ENCODE measurements around the gene SRM. TPM values are rescaled to one million over a fixed set of nuclear protein-coding genes. Genes with fewer than 3 reads are reported as not detected.
"Not testable (repeated sequence)": the region's sequence is repeated elsewhere in the genome, so short reads cannot be mapped to it uniquely, and the experiment has no call there.

The SRM gene
- 10 to 100 TPM; 42.0 to 56.6 (median 48.4) TPM for polyA plus RNA-seq (ENCODE audit: insufficient read length in 4 of 4)

GRCh38 chr1:11059968-11060830 lies at the start of gene SRM:
Gene SRM (minus strand): TSS chr1:11060018. CDS start chr1:11059943, 75 bp downstream.
- DNase-seq (ENCODE audit: low read depth in 4 of 4, low spot score in 3 of 4): peak; percentile 68 to 85 (median 78)

GRCh38 chr1:11109047-11109760 lies 49.4 kb upstream of the SRM start:
- DNase-seq (ENCODE audit: low read depth in 4 of 4, low spot score in 3 of 4): no peak

- peak in 2 of 4 donors; percentile 5 to 47 for DNase-seq (ENCODE audit: low read depth in 4 of 4, low spot score in 3 of 4)
These were observed 47.8 kb upstream of the SRM start for GRCh38 chr1:11107599-11107998.

- DNase-seq (ENCODE audit: low read depth in 4 of 4, low spot score in 3 of 4): no peak
These were observed 45.8 kb upstream of the SRM start for GRCh38 chr1:11105586-11105985.

- no peak for DNase-seq (ENCODE audit: low read depth in 4 of 4, low spot score in 3 of 4)
These were observed 41.5 kb upstream of the SRM start for GRCh38 chr1:11101347-11101746.

GRCh38 chr1:11100806-11101205 lies 41.0 kb upstream of the SRM start:
- not testable (repeated sequence) for DNase-seq (ENCODE audit: low read depth in 4 of 4, low spot score in 3 of 4)

- DNase-seq (ENCODE audit: low read depth in 4 of 4, low spot score in 3 of 4): peak in 1 of 4 donors; percentile 12
These were observed 40.3 kb upstream of the SRM start for GRCh38 chr1:11100149-11100493.

GRCh38 chr1:11099310-11100148 lies 39.7 kb upstream of the SRM start, which contains the start of gene EXOSC10:
Gene EXOSC10 (minus strand): TSS chr1:11099869. CDS start chr1:11099831, 38 bp downstream.
- peak; percentile 72 to 78 (median 74) for DNase-seq (ENCODE audit: low read depth in 4 of 4, low spot score in 3 of 4)

GRCh38 chr1:11098931-11099309 lies 39.1 kb upstream of the SRM start:
- DNase-seq (ENCODE audit: low read depth in 4 of 4, low spot score in 3 of 4): no peak

GRCh38 chr1:11083784-11084183 lies 24.0 kb upstream of the SRM start:
- DNase-seq (ENCODE audit: low read depth in 4 of 4, low spot score in 3 of 4): not testable (repeated sequence)

- DNase-seq (ENCODE audit: low read depth in 4 of 4, low spot score in 3 of 4): no peak
These were observed 21.1 kb upstream of the SRM start for GRCh38 chr1:11080931-11081330.

GRCh38 chr1:11078631-11079030 lies 18.8 kb upstream of the SRM start:
- no peak for DNase-seq (ENCODE audit: low read depth in 4 of 4, low spot score in 3 of 4)

- DNase-seq (ENCODE audit: low read depth in 4 of 4, low spot score in 3 of 4): not testable (repeated sequence)
These were observed 13.6 kb upstream of the SRM start for GRCh38 chr1:11073398-11073797.

GRCh38 chr1:11072216-11072917 lies 12.5 kb upstream of the SRM start:
- DNase-seq (ENCODE audit: low read depth in 4 of 4, low spot score in 3 of 4): no peak

- DNase-seq (ENCODE audit: low read depth in 4 of 4, low spot score in 3 of 4): no peak
These were observed 11.8 kb upstream of the SRM start for GRCh38 chr1:11071463-11072215.

- no peak for DNase-seq (ENCODE audit: low read depth in 4 of 4, low spot score in 3 of 4)
These were observed 11.1 kb upstream of the SRM start for GRCh38 chr1:11070876-11071275.

- DNase-seq (ENCODE audit: low read depth in 4 of 4, low spot score in 3 of 4): no peak
These were observed 9.0 kb upstream of the SRM start for GRCh38 chr1:11068600-11069473.

Measured in left renal pelvis (tissue), 4 donors.